ENCODE measurements around the gene MYBPHL. TPM values are rescaled to one million over a fixed set of nuclear protein-coding genes. Genes with fewer than 3 reads are reported as not detected.

Gene MYBPHL
- total RNA-seq, 1 donor = not detected

GRCh38 chr1:109253803-109254620 is 52.8 kb downstream of the MYBPHL start:
- DNase-seq (ENCODE audit: low read depth in 2 of 3, low spot score in 2 of 3) = no peak

DNA sequence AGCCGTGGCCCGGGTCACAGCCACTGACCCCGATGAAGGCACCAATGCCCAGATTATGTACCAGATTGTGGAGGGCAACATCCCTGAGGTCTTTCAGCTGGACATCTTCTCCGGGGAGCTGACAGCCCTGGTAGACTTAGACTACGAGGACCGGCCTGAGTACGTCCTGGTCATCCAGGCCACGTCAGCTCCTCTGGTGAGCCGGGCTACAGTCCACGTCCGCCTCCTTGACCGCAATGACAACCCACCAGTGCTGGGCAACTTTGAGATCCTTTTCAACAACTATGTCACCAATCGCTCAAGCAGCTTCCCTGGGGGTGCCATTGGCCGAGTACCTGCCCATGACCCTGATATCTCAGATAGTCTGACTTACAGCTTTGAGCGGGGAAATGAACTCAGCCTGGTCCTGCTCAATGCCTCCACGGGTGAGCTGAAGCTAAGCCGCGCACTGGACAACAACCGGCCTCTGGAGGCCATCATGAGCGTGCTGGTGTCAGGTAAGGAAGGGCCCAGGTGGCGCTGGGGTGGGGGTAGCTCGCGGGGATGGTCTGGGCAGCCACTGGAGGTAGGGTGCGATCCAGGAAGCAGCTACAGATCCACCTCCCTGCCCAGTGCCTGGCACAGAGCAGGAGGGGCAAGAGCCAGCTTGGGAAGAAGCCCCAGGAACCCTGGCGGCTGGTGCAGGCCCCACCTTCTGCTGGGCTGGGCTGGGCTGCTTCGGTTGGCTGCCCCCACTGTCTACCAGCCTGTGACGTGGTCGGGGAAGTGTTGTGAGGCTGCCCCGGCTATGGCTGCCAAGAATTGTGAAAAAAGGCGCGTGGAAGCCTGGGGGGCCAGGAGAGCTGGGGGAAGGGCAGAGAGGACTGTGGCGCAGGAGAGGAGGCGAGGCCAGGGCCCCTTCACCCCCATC is 53.7 kb downstream of the MYBPHL start:
- no peak for DNase-seq (ENCODE audit: low read depth in 2 of 3, low spot score in 2 of 3)

DNA sequence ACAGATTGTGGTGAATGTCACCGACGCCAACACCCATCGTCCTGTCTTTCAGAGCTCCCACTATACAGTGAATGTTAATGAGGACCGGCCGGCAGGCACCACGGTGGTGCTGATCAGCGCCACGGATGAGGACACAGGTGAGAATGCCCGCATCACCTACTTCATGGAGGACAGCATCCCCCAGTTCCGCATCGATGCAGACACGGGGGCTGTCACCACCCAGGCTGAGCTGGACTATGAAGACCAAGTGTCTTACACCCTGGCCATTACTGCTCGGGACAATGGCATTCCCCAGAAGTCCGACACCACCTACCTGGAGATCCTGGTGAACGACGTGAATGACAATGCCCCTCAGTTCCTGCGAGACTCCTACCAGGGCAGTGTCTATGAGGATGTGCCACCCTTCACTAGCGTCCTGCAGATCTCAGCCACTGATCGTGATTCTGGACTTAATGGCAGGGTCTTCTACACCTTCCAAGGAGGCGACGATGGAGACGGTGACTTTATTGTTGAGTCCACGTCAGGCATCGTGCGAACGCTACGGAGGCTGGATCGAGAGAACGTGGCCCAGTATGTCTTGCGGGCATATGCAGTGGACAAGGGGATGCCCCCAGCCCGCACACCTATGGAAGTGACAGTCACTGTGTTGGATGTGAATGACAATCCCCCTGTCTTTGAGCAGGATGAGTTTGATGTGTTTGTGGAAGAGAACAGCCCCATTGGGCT is 54.5 kb downstream of the MYBPHL start:
- no peak for DNase-seq (ENCODE audit: low read depth in 2 of 3, low spot score in 2 of 3)

DNA sequence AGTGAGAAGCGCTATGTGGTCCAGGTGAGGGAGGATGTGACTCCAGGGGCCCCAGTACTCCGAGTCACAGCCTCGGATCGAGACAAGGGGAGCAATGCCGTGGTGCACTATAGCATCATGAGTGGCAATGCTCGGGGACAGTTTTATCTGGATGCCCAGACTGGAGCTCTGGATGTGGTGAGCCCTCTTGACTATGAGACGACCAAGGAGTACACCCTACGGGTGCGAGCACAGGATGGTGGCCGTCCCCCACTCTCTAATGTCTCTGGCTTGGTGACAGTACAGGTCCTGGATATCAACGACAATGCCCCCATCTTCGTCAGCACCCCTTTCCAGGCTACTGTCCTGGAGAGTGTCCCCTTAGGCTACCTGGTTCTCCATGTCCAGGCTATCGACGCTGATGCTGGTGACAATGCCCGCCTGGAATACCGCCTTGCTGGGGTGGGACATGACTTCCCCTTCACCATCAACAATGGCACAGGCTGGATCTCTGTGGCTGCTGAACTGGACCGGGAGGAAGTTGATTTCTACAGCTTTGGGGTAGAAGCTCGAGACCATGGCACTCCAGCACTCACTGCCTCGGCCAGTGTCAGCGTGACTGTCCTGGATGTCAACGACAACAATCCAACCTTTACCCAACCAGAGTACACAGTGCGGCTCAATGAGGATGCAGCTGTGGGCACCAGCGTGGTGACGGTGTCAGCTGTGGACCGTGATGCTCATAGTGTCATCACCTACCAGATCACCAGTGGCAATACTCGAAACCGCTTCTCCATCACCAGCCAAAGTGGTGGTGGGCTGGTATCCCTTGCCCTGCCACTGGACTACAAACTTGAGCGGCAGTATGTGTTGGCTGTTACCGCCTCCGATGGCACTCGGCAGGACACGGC is 55.3 kb downstream of the MYBPHL start:
- DNase-seq (ENCODE audit: low read depth in 2 of 3, low spot score in 2 of 3) = no peak

- no peak for DNase-seq (ENCODE audit: low read depth in 2 of 3, low spot score in 2 of 3)
Measured at GRCh38 chr1:109250454-109251276, 56.1 kb downstream of the MYBPHL start.

- DNase-seq (ENCODE audit: low read depth in 2 of 3, low spot score in 2 of 3) = no peak
Measured at GRCh38 chr1:109249654-109250401, 57.0 kb downstream of the MYBPHL start.

- peak; percentile 23 to 61 (median 39) for DNase-seq (ENCODE audit: low read depth in 2 of 3, low spot score in 2 of 3)
Measured at GRCh38 chr1:109248797-109249629, 57.8 kb downstream of the MYBPHL start, which contains the start of gene CELSR2. CELSR2 (plus strand) TSS chr1:109249539; CDS start chr1:109250080, 541 bp downstream.

- DNase-seq (ENCODE audit: low read depth in 2 of 3, low spot score in 2 of 3) = no peak
Measured at GRCh38 chr1:109248444-109248796, 58.4 kb downstream of the MYBPHL start.

DNA sequence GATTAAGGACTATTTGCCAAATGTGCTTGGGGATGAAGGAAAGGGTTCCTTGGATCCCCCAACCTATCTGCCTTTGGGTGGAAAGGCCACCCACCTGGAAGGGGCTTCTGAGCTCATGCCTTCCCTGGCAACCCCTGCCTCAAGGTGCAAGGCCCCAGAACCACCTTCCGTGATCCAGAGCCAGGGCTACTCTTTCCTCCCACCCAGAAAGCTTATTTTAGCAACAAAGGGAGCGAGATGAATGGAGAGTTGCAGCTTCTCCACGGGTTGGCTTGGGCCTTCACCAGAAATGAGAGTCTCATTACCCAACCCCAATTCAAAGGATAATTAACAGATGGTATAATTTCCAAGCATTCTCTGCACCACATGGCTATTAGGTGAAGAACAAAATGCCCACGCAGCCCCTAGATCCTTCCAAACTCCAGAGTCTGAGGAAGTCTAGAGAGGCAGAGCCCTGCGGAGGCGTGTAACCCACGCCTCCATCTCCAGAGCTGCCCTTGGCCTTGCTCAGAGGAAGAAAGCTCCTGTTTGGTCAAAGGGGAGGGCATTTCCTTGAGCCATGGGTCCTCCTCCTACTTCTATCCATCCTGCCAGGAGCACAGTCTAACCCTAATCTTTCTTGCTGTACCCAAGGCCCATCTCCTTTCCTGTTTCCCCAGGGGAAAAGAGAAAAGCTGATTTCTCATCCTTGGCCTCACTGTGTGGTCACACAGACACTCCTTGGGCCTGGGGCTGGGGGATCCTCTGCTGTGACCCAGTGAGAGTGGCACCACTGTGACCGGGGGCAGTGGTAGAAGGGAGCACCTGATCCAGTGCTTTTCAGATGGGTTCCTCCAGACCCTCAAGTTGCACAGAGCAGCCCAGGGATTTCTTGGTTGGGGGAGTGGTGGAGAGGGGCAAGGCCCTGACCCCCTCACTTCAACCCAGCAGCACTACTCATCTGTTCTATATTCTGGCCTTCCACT is 59.1 kb downstream of the MYBPHL start:
- DNase-seq (ENCODE audit: low read depth in 2 of 3, low spot score in 2 of 3) = no peak

GRCh38 chr1:109246141-109246551 is 60.7 kb downstream of the MYBPHL start:
- no peak for DNase-seq (ENCODE audit: low read depth in 2 of 3, low spot score in 2 of 3)

DNA sequence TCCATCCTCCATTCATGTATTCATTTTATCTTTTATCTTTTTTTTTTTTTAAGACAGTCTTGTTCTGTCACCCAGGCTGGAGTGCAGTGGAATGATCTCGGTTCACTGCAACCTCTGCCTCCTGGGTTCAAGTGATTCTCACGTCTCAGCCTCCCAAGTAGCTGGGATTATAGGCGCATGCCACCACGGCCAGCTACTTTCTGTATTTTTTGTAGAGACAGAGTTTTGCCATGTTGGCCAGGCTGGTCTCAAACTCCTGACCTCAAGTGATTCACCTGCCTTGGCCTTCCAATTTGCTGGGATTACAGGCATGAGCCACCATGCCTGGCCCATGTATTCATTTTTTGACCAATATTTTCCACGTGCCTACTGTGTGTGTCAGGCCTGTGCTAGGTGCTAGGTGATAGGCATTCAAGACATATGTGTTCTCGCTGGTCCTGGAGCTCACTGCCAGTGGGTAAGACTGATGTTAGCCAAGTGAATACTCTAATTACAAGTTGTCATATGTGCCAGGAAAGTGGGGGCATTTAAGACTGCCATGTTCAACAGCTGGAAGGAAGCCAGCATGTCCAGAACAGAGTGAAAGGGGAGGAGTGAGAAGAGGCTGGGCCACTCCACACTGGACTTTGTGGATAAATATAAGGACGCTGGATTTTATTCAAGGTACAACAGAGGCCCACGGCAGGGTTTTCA is 62.8 kb downstream of the MYBPHL start:
- DNase-seq (ENCODE audit: low read depth in 2 of 3, low spot score in 2 of 3) = no peak

DNA sequence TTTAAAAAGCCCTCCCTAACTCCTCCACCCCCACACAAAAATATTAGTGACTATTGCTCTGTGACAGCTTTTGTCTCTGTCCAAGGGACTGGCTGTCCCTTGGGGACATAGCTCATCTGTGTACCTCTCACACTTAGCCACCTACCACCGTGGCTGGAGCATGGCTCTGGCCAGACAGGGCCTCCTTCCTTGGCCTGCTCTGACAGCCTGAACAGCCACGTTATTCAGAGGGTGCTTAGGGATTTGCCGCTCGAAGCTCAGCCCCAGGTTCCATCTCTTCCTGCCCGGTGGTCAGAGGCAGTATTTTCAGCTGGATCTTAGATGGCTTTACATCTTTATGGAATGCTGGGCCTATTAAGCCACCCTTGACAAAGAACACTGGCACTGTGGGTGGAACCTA is 63.6 kb downstream of the MYBPHL start:
- no peak for DNase-seq (ENCODE audit: low read depth in 2 of 3, low spot score in 2 of 3)

DNA sequence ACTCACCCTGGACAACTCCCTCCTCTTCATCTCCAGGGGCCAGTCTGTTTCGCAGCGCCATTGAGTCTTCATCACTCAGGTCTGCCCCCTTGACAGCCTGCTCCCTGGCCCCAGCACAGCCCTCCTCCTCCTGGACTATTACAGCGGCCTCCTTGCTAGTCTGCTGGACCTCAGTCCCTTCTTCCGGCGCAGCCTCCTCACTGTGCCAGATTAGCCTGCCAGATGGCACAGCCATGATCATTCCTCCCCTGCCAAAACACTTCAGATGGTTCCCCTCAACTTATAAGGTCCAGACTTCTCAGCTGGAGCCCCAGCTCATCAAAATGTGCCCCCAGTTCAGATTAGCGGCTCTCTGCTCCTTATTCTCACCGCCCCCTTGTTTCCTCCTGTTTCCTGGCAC is 64.4 kb downstream of the MYBPHL start:
- DNase-seq (ENCODE audit: low read depth in 2 of 3, low spot score in 2 of 3) = no peak
